Astrocyte (in vitro differentiated cells and primary cell): ENCODE data around the gene ABLIM2. TPM values are rescaled to one million over a fixed set of nuclear protein-coding genes. Genes with fewer than 3 reads are reported as not detected.

Experiments used
- DNase-seq: peaks from one replicate; pipeline ENCODE4 v3.0.0-alpha.2; 2010; ENCODE audit warnings: low read depth
- FAIRE-seq: peaks from 2 replicates; lab custom pipeline; 2011; peaks lifted over from hg19 to GRCh38; lab: Jason Lieb, UNC
- H2AFZ ChIP-seq: 2 replicates; pipeline ENCODE4 v1.6.0; 2012; ENCODE audit warnings: low read depth, low read length, inconsistent platforms
- H3K27ac ChIP-seq: 2 replicates; pipeline ENCODE4 v1.5.1; 2011; ENCODE audit warnings: low read depth, low read length, inconsistent platforms
- H3K27me3 ChIP-seq: 2 replicates; pipeline ENCODE4 v1.6.0; 2011; ENCODE audit warnings: low read length, inconsistent platforms; ENCODE audit not compliant: insufficient read depth
- H3K36me3 ChIP-seq: 2 replicates; pipeline ENCODE4 v1.5.1; 2011; ENCODE audit warnings: low read length, inconsistent platforms; ENCODE audit not compliant: insufficient read depth
- H3K4me1 ChIP-seq: 2 replicates; pipeline ENCODE4 v1.5.1; 2011; ENCODE audit warnings: low read length, inconsistent platforms; ENCODE audit not compliant: insufficient read depth
- H3K4me2 ChIP-seq: 2 replicates; pipeline ENCODE4 v1.6.0; 2012; ENCODE audit warnings: low read length, inconsistent platforms
- H3K4me3 ChIP-seq: 2 replicates; pipeline ENCODE4 v1.5.1; 2011; ENCODE audit warnings: low read depth, mild to moderate bottlenecking, low read length, inconsistent platforms; ENCODE audit not compliant: insufficient read depth
- H3K79me2 ChIP-seq: 2 replicates; pipeline ENCODE4 v1.6.0; 2012; ENCODE audit warnings: mild to moderate bottlenecking, low read length, inconsistent platforms; ENCODE audit not compliant: insufficient read depth
- H3K9ac ChIP-seq: 2 replicates; pipeline ENCODE4 v1.6.0; 2012; ENCODE audit warnings: mild to moderate bottlenecking, low read length, inconsistent platforms
- H3K9me3 ChIP-seq: 2 replicates; pipeline ENCODE4 v1.5.1; 2012; ENCODE audit warnings: low read depth, mild to moderate bottlenecking, low read length, inconsistent platforms; ENCODE audit not compliant: insufficient read depth
- H4K20me1 ChIP-seq: 2 replicates; pipeline ENCODE4 v1.6.0; 2012; ENCODE audit warnings: low read length, inconsistent platforms; ENCODE audit not compliant: insufficient read depth
- H3K27ac Mint-ChIP-seq: one replicate; pipeline ENCODE4 v1.8.0; 2021; ENCODE audit warnings: mild to moderate bottlenecking, mixed read lengths; ENCODE audit not compliant: unreplicated experiment
- H3K27me3 Mint-ChIP-seq: one replicate; pipeline ENCODE4 v1.8.0; 2021; ENCODE audit warnings: low read depth, mixed read lengths; ENCODE audit not compliant: unreplicated experiment
- H3K36me3 Mint-ChIP-seq: one replicate; pipeline ENCODE4 v1.8.0; 2021; ENCODE audit warnings: low read depth, mixed read lengths; ENCODE audit not compliant: unreplicated experiment
- H3K4me1 Mint-ChIP-seq: one replicate; pipeline ENCODE4 v1.8.0; 2021; ENCODE audit warnings: low read depth, mixed read lengths; ENCODE audit not compliant: unreplicated experiment
- H3K4me3 Mint-ChIP-seq: one replicate; pipeline ENCODE4 v1.8.0; 2021; ENCODE audit warnings: mild to moderate bottlenecking, moderate library complexity, mixed read lengths; ENCODE audit not compliant: unreplicated experiment
- H3K9me3 Mint-ChIP-seq: one replicate; pipeline ENCODE4 v1.8.0; 2021; ENCODE audit warnings: mild to moderate bottlenecking, mixed read lengths; ENCODE audit not compliant: unreplicated experiment
- CTCF ChIP-seq: IDR thresholded peaks from 2 replicates; pipeline ENCODE4 v1.5.1; 2011; ENCODE audit warnings: low read depth, mild to moderate bottlenecking, inconsistent platforms, low read length, moderate library complexity; ENCODE audit not compliant: insufficient read depth
- EZH2 ChIP-seq: IDR thresholded peaks from 2 replicates; pipeline ENCODE4 v1.6.1; 2012; ENCODE audit warnings: mild to moderate bottlenecking, low read length, inconsistent platforms; ENCODE audit not compliant: insufficient read depth
- total RNA-seq: library from RNA; stranded (reverse); gene quantifications from 2 replicates; pipeline ENCODE4 v1.2.1, GENCODE V29; 2021

ABLIM2 gene
- total RNA-seq, 1 donor from 2014 or later: 0.50 TPM

- Mint-ChIP-seq H3K4me3 (no peak overlapping the region), H3K36me3 (peaks cover 1% of the 10 kb centered on the region), H3K27me3 (peaks cover 51% of the 10 kb centered on the region), H3K9me3 (no peaks in the 10 kb centered on the region), H3K27ac (no peak overlapping the region), H3K4me1 (no peaks in the 10 kb centered on the region)
- Histone ChIP-seq H3K9ac (no peak overlapping the region), H3K9me3 (no peaks in the 10 kb centered on the region), H3K36me3 (no peaks in the 10 kb centered on the region), H3K27ac (no peak overlapping the region), H3K27me3 (peaks cover 21% of the 10 kb centered on the region), H3K4me3 (no peak overlapping the region), H2AFZ (no peak overlapping the region), H4K20me1 (peaks cover 2% of the 10 kb centered on the region), H3K4me1 (no peaks in the 10 kb centered on the region), H3K4me2 (no peak overlapping the region), H3K79me2 (no peaks in the 10 kb centered on the region)
- no peak for DNase-seq
- no peak for FAIRE-seq
- TF ChIP-seq EZH2: no peak
- TF ChIP-seq CTCF: no peak
Observed at GRCh38 chr4:8084712-8085490, 73.7 kb downstream of the ABLIM2 start.

GRCh38 chr4:8084031-8084660 lies 74.5 kb downstream of the ABLIM2 start:
- peaks cover 58% of the 10 kb centered on the region for H3K27me3 Mint-ChIP-seq
- H3K36me3 Mint-ChIP-seq: peaks cover 1% of the 10 kb centered on the region
- H2AFZ ChIP-seq: no peak overlapping the region
- no peaks in the 10 kb centered on the region for H3K4me1 ChIP-seq
- H3K4me3 ChIP-seq: no peak overlapping the region
- no peaks in the 10 kb centered on the region for H3K9me3 ChIP-seq
- no peak for TF ChIP-seq EZH2
- TF ChIP-seq CTCF: no peak
- H3K79me2 ChIP-seq: no peaks in the 10 kb centered on the region
- H3K9ac ChIP-seq: no peak overlapping the region
- H3K4me1 Mint-ChIP-seq: no peaks in the 10 kb centered on the region
- no peak for DNase-seq
- H3K27ac ChIP-seq: no peak overlapping the region
- H3K4me2 ChIP-seq: no peak overlapping the region
- no peaks in the 10 kb centered on the region for H3K36me3 ChIP-seq
- no peak overlapping the region for H3K4me3 Mint-ChIP-seq
- H4K20me1 ChIP-seq: peaks cover 4% of the 10 kb centered on the region
- H3K27me3 ChIP-seq: peaks cover 29% of the 10 kb centered on the region
- no peak overlapping the region for H3K27ac Mint-ChIP-seq
- FAIRE-seq: no peak
- H3K9me3 Mint-ChIP-seq: no peaks in the 10 kb centered on the region
